Mammary epithelial cell (primary cell): ENCODE measurements around the gene ST6GALNAC4.

Experiments
- CTCF ChIP-seq, 2 donors: IDR thresholded peaks in 1 of 2; conservative IDR thresholded peaks in 1 of 2; 2 replicates each; pipeline ENCODE4 v1.5.1; 2011 to 2012; ENCODE audit warnings: inconsistent platforms in 2 of 2, low read length in 2 of 2, mild to moderate bottlenecking in 2 of 2, control low read depth in 1 of 2, low read depth in 1 of 2; ENCODE audit not compliant: insufficient read depth in 1 of 2; ENCODE audit errors: extremely low read depth in 1 of 2
- EZH2 ChIP-seq: IDR thresholded peaks from 2 replicates; pipeline ENCODE4 v1.6.1; 2012; ENCODE audit warnings: low read length, inconsistent platforms, borderline replicate concordance

- TF ChIP-seq CTCF (conservative IDR thresholded peaks at IDR 0.05 in 1 of 2, IDR thresholded peaks at IDR 0.05 in 1 of 2; ENCODE audit: extremely low read depth in 1 of 2, insufficient read depth in 1 of 2, low read depth in 1 of 2, low read length in 2 of 2) (no peak), EZH2 (no peak)
These were observed 11.3 kb upstream of the ST6GALNAC4 start for GRCh38 chr9:127927988-127928675.
